Right renal pelvis (tissue), 4 donors: ENCODE measurements around the gene SPDYE18. TPM values are rescaled to one million over a fixed set of nuclear protein-coding genes. Genes with fewer than 3 reads are reported as not detected.
"Not testable (repeated sequence)": the region's sequence is repeated elsewhere in the genome, so short reads cannot be mapped to it uniquely, and the experiment has no call there.

ENCODE experiments used
- DNase-seq, 4 donors: peaks; one replicate each; pipeline ENCODE4 v3.0.0-alpha.2; 2013; ENCODE audit warnings: low read depth in 4 of 4, low spot score in 3 of 4, missing footprints in 1 of 4
- polyA plus RNA-seq, 4 donors: library from polyadenylated mRNA; unstranded; fragments of 120-200 nt; gene quantifications; one replicate each; pipeline ENCODE4 v1.2.1, GENCODE V29; 2013; ENCODE audit not compliant: insufficient read length in 4 of 4

The SPDYE18 gene
- polyA plus RNA-seq, 4 donors = 0.75 to 1.1 (median 0.90) TPM

GRCh38 chr7:77006127-77007110 lies 55.9 kb downstream of the SPDYE18 start:
- DNase-seq = not testable (repeated sequence)

GRCh38 chr7:77005461-77006057 lies 56.8 kb downstream of the SPDYE18 start:
- not testable (repeated sequence) for DNase-seq

DNA sequence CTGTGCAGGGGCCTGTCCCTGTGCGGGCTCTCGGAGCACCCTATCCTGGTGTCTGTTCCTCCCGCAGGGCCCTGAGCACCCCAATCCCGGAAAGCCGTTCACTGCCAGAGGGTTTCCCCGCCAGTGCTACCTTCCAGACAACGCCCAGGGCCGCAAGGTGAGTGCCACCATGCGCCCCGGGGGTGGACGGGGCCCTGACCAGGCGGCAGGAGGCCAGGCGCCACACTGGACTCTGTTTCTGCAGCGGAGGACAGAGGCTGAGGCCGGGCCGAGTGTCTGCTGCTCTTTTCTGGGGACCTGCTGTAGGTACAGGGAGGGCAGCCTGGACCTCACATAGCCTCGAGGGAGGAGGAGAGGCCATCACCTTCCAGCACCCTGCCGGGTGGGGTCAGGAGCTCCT lies 58.2 kb downstream of the SPDYE18 start:
- DNase-seq = not testable (repeated sequence)

GRCh38 chr7:77003241-77003640 lies 59.1 kb downstream of the SPDYE18 start:
- DNase-seq = not testable (repeated sequence)

DNA sequence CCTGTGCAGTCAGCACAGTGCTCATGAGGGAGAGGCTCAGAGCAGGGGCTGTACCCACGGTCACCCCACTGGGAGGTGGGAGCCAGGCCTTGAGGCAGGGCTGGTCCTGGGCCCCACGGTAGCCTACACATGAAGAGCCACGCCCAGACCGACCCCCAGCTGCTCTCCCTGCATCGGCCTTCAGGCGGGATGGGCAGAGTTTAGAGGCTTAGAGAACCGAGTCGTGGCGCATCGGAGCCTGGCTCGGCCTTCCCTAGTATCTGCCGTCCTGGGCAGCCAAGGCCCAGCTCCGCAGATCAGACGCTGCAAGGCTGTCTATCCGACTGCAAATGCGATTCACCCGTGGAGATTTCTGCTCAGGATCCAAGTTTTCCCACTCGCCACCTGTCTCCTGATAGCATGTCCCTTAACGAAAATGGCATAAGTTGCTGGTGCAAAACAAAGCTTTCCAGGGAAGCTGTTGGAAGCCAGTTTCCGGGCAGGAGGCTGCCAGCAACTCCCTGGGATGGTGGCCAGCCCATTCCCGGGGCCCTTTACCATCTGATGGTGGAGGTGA lies 59.6 kb downstream of the SPDYE18 start:
- DNase-seq = not testable (repeated sequence)

DNA sequence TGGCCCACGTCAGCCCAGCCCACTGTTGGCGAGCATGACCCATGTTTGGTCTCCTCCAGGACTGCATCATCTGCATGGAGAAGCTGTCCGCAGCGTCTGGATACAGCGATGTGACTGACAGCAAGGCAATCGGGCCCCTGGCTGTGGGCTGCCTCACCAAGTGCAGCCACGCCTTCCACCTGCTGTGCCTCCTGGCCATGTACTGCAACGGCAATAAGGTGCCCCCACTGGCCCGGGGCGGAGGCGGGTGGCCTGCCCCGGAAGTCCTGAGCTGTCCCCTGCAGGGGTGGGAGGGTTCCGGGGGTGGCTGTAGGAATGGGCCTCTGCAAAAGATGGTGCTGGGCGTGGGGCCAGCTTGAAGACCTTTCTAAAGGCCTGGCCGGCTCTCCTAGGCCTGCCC lies 60.3 kb downstream of the SPDYE18 start:
- not testable (repeated sequence) for DNase-seq

Other genes with a start within 250 kb of the SPDYE18 start
- gene SPDYE17, start 30.2 kb downstream of the SPDYE18 start, polyA plus RNA-seq = not detected
- 10 to 100 TPM; 16.7 to 24.8 (median 22.5) TPM for gene CCDC146, start 60.1 kb upstream of the SPDYE18 start, polyA plus RNA-seq
- 100 to 1,000 TPM in 1 of 4 donors, 10 to 100 TPM in 3; 51.0 to 103 (median 80.6) TPM for gene FGL2, start 137.3 kb upstream of the SPDYE18 start, polyA plus RNA-seq